UCSD-AML1 (cell line): ENCODE results near the gene CYP2A13.
"Not testable (repeated sequence)": the region's sequence is repeated elsewhere in the genome, so short reads cannot be mapped to it uniquely, and the experiment has no call there.

ENCODE experiments used
- DNase-seq: peaks from one replicate; lab custom pipeline; 2025; ENCODE audit not compliant: unreplicated experiment; lab: John Stamatoyannopoulos, UW

The CYP2A13 gene, protein sequence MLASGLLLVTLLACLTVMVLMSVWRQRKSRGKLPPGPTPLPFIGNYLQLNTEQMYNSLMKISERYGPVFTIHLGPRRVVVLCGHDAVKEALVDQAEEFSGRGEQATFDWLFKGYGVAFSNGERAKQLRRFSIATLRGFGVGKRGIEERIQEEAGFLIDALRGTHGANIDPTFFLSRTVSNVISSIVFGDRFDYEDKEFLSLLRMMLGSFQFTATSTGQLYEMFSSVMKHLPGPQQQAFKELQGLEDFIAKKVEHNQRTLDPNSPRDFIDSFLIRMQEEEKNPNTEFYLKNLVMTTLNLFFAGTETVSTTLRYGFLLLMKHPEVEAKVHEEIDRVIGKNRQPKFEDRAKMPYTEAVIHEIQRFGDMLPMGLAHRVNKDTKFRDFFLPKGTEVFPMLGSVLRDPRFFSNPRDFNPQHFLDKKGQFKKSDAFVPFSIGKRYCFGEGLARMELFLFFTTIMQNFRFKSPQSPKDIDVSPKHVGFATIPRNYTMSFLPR

DNA sequence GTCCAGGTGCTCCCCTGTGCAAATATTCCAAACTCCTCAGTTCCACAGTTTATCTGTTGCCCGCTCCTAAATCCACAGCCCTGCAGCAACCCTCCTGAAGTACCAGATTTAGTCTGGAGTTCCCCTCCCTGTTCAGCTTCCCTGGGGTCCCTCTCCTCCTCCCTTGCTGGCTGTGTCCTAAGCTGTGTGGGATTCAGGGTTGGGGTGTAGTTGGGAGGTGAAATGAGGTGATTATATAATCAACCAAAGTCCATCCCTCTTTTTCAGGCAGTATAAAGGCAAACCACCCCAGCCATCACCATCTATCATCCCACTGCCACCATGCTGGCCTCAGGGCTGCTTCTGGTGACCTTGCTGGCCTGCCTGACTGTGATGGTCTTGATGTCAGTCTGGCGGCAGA, at the start of gene CYP2A13:
CYP2A13 (plus strand) TSS at position 301 of the 400 bp plus-strand sequence; CDS start at position 322, 21 bp downstream.
- no peak for DNase-seq

DNA sequence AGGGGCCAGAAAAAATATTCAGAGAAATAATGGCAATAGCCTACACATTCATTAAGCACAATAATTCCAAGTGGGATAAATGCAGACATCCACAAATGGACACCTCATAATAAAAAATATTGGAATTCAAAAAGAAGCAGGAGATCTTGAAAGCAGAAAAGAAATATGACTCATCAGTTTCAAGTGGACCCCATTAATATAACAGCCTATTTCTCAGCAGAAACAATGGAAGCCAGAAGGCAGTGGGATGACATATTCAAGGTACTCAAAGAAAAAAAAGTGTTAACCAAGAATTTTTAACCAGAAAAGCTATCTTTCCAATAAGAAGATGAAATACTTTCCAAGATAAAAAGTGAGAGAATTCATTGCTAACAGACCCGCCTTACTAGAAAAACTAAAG, 48.4 kb upstream of the CYP2A13 start:
- no peak for DNase-seq

DNA sequence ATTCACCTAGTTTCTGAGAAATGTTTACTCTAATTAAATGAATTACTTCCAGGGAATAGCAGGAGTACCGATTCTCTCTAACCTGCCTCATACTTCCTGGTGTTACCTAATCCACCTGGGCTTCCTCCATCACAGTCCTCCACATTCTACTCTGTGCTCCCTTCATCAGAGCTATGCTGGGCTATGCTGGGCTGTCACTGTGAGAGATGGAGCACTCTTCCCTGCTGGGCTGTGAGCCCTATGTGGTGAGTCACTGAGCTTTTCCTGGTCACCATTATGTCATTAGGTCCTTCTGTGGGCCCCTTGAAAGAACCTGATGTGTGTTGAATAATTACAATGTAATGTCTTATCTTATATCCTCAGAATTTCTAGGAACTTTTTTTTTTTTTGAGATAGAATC, 43.2 kb upstream of the CYP2A13 start:
- not testable (repeated sequence) for DNase-seq

DNA sequence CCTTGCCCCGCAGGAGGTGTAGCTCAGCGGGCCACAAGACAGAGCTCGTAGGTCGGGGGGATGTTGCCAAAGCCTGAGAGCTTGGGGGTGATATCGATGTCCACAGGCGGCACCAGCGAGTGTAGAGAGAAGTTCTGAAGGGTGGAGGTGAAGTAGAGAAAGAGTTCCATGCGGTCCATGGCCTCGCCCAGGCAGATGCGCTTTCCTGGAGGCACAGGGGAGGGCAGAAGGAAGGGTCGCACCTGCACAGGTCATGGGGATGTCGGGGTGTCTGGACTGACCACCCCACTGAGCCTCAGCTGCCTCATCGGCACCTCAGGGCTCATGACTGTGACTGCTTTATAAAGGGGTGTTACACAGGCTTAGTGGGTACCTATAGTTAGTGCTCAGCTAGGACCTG, 37.8 kb upstream of the CYP2A13 start:
- DNase-seq = no peak

DNA sequence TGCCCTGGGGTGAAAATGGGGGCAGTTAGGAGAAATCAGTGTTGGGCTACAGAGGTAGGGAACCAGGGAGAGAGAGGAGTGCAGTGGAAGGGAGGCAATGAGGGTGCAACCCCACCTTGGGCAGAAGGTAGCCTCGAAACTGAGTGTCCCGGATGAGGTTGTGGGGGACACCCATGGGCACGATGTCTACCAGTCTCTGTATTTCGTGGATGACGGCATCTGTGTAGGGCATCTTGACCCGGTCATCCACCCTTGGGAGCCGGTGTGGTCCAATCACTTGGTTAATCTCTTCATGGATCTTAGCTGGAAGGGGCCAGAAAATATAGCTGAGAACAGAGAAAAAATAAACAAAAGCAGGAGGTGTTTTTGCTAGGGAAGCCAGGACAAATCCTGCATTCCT, 36.1 kb upstream of the CYP2A13 start:
- not testable (repeated sequence) for DNase-seq

DNA sequence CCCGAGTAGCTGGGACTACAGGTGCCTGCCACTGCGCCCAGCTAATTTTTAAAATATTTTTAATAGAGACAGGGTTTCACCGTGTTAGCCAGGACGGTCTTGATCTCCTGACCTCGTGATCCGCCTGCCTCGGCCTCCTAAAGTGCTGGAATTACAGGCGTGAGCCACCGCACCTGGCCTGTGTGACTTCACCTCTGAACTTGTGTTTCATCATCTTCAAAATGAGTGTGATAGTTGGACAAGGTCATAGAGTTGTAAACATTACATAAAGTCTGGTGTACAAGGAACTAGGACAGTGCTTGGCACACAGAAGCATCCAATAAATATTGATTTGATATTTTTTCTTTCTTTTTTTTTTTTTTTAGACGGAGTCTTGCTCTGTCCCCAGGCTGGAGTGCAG, 34.9 kb upstream of the CYP2A13 start:
- not testable (repeated sequence) for DNase-seq

DNA sequence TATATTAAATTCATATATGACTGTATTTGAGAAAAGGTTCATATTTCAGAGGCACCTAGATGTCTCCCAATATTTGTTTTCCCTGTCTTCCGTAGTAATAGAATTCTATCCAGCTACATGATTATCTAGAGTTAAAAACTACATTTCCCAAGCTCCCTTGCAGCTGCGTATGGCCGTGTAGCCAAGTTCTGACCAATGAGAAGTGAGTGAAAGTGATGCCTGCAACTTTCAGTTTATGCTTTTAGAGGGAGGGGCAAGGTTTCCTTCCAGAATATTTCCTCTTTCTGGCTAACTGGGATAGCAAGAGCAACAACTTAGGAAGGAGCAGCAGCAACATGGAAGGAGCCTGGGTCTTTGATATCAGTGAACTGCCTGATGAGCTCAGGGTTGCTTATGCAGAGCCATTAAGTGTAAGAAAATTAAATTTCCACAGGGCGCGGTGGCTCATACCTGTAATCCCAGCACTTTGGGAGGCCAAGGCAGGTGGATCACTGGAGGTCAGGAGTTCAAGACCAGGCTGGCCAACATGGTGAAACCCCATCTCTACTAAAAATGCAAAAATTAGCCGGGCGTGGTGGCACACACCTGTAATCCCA, 23.2 kb upstream of the CYP2A13 start:
- no peak for DNase-seq

DNA sequence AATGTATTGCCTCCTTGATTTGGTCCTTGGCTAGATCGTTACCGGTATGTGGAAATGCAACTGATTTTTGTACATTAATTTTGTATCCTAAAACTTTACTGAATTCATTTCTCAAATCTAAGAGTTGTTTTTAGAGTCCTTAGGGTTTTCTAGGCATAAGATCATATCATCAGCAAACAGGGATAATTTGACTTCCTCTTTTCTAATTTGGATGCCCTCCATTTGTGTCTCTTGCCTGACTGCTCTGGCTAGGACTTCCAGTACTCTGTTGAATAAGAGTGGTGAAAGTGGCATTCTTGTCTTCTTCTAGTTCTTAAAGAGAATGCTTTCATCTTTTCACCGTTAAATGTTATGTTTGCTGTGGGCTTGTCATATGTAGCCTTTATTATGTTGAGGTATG, 12.0 kb upstream of the CYP2A13 start:
- no peak for DNase-seq

DNA sequence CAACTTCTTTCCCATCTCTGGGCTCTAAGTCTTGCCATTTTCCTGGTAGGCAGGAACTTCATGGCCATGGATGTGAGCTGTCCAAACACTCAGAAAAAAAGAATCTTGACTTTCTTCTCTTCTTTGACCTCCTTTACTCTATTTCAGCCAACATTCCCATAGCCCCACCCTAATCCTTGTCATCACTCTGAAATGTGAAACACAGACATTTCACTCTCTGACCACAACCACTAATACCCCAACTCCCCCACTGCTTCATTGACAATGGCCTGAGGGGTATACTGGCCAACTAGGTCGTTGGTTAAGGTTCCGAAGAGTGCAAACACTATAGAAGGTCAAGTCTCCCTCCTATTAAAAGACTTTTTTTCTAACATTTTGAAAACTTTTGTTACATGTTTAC, 4.7 kb upstream of the CYP2A13 start:
- DNase-seq = no peak

DNA sequence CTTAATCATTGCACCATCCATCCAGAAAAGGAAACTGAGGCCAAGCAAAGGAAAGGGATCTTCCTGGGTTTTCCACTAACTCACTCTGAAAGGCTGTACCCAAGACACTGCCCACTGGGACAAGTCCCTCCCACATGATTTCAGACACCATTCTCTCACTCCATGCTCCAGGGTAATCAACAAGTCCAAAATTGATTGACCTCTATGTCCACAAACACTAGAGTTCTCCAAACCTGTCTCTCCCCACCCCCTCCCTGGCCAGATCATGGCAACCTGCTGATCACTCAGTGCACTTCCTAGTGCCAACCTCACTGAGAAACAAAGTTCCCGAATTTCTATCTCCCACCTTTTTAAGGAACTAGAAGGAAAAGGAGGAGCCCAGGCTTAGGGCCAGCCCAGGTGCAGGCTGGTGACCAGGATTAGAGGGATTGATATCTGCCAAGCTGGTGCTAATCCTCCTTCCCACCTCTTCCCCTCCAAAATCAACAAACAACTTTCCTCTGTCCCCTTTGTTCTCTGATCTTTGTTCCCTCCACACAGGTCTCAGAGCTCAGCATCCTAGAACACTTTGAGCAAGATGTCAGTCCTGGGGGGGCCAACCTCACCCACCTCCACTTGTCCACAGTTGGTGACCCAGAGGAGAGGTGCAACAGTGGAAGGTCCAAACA, 2.4 kb upstream of the CYP2A13 start:
- no peak for DNase-seq

DNA sequence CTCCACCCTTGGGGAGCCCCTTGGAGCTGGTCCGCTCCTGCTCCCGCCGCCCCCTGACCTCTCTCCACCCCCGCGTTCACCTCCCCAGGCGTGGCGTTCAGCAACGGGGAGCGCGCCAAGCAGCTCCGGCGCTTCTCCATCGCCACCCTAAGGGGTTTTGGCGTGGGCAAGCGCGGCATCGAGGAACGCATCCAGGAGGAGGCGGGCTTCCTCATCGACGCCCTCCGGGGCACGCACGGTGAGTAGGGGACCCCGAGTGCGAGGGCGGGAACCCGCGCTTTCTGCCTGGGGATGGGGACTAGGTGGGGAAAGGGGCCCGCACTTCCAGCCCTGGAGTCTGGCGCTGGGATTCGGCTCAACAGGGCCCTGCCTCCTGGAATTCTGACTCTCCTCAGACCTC, 1.7 kb downstream of the CYP2A13 start:
- no peak for DNase-seq

DNA sequence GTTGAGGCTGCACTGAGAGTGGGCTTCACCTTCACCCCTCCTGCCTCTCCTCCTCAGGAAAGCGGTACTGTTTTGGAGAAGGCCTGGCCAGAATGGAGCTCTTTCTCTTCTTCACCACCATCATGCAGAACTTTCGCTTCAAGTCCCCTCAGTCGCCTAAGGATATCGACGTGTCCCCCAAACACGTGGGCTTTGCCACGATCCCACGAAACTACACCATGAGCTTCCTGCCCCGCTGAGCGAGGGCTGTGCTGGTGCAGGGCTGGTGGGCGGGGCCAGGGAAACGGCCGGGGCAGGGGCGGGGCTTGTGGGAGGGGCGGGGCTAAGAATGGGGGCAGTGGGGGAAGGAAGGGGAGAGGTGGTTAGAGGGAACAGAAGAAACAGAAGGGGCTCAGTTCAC, 7.5 kb downstream of the CYP2A13 start:
- DNase-seq = no peak

DNA sequence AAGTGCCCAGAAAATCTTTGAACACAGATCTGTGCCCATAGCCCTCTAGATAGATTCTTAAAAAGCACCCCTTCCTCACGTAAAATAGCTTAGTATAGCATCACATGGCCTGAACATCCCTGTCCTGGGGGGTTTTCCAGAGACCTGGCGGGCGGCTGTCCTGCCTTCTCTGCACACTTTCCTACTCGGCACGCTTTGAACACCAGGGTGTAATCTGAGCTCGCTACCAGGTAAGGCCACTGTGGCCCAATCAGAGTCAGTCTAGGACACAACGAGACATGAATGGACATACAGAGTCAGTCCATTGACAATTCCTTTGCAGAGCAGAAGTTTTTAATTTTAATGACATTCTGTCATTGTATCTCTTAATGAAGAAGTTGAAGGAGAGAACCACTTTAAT, 8.1 kb downstream of the CYP2A13 start:
- DNase-seq = no peak

DNA sequence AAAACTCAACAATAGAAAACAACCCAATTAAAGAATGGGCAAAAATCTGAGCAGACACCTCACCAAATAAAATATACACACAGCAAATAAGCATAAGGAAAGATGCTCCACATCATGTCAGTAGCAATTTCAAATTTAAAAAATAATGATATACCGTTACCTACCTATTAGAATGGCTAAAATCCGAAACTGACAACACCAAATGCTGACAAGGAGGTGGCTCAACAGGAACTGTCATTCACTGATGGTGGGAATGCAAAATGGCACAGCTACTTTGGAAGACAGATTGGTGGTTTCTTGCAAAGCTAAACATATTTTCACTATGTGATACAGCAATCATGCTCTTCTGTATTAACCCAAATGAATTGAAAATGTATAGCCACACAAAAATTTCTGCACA, 9.1 kb downstream of the CYP2A13 start:
- DNase-seq = no peak

DNA sequence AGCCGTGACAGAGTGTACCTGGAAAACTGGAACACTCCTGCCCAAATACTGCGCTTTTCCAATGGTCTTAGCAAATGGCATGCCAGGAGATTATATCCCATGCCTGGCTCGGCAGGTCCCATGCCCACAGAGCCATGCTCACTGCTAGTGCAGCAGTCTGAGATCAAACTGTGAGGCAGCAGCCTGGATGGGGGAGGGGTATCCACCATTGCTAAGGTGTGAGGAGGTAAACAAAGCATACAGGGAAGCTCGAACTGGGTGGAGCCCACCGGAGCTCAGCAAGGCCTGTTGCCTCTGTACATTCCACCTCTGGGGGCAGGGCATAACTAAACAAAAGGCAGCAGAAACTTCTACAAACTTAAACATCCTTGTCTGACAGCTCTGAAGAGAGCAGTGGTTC, 10.5 kb downstream of the CYP2A13 start:
- no peak for DNase-seq

DNA sequence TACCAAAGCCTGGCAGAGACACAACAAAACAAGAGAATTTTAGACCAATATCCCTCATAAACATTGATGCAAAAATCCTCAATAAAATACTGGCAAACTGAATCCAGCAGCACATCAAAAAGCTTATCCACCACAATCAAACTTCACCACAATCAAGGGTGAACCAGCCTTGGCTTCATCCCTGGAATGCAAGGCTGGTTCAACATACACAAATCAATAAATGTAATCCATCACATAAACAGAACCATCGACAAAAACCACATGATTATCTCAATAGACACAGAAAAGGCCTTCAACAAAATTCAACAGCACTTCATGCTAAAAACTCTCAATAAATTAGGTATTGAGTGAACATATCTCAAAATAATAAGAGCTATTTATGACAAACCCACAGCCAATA, 14.0 kb downstream of the CYP2A13 start:
- DNase-seq = not testable (repeated sequence)

DNA sequence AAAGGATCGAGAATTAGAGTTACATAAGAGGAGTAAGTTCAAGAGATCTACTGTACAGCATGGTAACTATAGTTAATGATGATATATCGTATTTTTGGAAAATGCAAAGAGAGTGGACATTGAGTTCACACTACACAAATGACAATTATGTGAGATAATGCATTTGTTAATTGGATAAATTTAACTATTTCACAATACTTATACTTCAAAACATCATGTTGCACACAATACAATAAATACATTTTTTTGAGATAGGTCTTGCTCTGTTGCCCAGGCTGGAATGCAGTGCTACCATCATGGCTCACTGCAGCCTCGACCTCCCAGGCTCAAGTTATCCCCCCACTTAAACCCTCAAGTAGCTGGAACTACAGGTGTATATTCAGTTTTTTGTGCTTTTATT, 17.9 kb downstream of the CYP2A13 start:
- DNase-seq = no peak

DNA sequence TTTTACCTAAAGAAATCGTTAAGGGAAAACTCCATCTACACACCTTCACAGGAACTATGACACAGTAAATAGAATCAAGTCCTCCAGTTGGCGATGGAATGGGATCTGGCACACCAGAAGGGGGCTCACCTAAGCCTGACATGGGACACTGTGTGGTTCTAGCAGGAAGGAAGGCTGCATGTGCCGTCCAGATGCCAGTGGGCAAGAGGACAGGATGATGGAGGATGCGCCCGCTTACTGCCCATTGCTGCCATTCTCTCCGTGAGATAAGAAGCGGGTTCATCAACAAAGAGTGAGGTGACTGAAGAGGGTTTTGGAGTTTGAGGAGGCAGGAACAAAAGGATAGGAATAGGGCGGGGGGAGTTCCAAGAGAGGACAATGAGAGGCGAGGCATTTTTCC, 23.0 kb downstream of the CYP2A13 start:
- no peak for DNase-seq

DNA sequence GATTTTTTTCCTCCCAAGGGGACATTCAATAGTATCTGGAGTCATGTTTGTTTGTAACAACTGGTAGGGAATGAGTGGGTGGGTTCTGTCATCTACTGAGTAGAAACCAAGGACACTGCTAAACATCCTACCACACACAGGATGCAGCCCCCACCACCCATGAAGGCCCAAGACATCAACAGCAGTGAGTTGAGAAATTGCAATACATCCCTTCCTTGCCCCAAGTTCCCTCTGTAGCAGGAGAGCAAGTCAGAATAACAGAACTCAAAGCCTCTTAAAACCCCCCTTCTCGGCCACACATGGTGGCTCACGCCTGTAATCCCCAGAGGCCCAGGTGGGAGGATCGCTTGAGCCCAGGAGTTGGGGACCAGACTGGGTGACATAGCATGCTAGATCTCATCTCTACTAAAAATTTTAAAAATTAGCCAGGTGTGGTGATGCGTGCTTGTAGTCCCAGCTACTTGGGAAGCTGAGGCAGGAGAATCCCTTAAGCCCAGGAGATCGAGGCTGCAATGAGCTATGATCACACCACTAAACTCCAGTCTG, 23.6 kb downstream of the CYP2A13 start:
- DNase-seq = no peak

DNA sequence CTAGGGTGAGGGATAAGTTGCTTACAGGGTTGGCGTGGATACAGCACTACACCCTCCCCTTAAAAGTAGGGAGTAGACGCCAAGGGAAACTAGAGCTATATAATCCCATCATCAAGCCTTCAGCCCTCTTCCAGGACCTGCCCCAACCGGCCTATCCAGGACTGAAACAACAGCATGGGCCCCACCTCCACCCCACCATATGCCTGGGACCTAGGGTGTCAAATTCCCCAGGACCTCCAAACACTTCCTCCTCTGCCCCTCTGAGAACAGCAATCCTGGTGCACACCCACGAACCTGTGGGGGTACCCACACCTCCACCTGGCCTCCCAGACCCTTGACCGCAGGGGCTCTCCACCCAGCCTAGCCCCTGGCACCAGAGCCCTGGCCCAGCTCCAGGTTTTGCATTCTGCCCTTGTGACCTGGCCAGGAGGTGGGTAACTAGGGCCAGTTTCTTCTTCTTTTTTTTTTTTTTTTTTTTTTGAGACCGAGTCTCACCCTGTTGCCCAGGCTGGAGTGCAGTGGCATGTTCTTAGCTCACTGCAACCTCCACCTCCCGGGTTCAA, 24.6 kb downstream of the CYP2A13 start:
- no peak for DNase-seq

DNA sequence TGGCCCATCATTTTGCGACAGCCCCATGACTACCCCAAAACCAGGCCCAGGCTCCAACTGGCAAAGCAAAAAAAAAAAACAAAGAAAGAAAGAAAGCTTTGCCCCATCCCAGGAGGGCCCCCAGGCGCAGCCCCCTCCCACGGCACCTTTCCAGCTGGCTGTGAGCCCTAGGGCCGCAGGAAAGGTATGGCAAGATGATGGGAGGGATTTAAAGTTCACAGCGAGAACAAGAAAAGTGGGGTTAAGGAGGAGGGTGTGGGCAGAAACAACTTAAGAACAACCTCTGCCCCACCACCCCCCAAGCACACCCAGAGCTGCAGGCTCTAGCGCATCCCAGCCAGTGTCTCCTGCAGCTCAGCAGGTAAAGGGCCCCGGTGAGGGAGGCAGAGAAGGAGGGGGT, 25.9 kb downstream of the CYP2A13 start, which contains the start of gene CYP2F1:
CYP2F1 (plus strand) TSS at position 301 of the 400 bp plus-strand sequence. CDS start 1,757 bp downstream, outside the sequence.
- no peak for DNase-seq
